ENCODE measurements around the gene DNAJC5G. TPM values are rescaled to one million over a fixed set of nuclear protein-coding genes. Genes with fewer than 3 reads are reported as not detected.

The DNAJC5G gene
- total RNA-seq, 1 experiment from 2014 or later, result not detected

- Histone ChIP-seq H3K4me3 (ENCODE audit: low read length) (no peak overlapping the region), H3K9ac (ENCODE audit: low read length) (no peak overlapping the region), H3K79me2 (ENCODE audit: low read length) (peaks cover 14% of the 10 kb centered on the region), H3K27ac (ENCODE audit: low read length) (no peak overlapping the region), H2AFZ (ENCODE audit: low read length) (no peak overlapping the region), H3K4me2 (ENCODE audit: low read length) (no peak overlapping the region), H3K27me3 (ENCODE audit: low read length) (no peaks in the 10 kb centered on the region), H3K36me3 (ENCODE audit: low read depth, low read length) (peaks cover 25% of the 10 kb centered on the region), H3K4me1 (ENCODE audit: insufficient read depth, low read length) (peaks cover 32% of the 10 kb centered on the region), H3F3A (ENCODE audit: low read length, unreplicated experiment) (peaks cover 7% of the 10 kb centered on the region), H3K9me2 (replicated peaks; ENCODE audit: low read length) (no peaks in the 10 kb centered on the region), H3K9me3 (ENCODE audit: low read length) (no peaks in the 10 kb centered on the region), H4K20me1 (ENCODE audit: low read length) (no peaks in the 10 kb centered on the region)
- DNase-seq, result no peak
- BruUV-seq (replicated peaks), result no TSS peak
- intact Hi-C loops (cut with micrococcal nuclease), result no loop called here
- CTCF ChIA-PET, result no interaction called here
- no peak for ATAC-seq
- no peak for TF ChIP-seq EZH2phosphoT487 (IDR thresholded peaks at IDR 0.05; ENCODE audit: borderline replicate concordance, low read length)
- TF ChIP-seq EZH2 (IDR thresholded peaks at IDR 0.05; ENCODE audit: low read length, unreplicated experiment), result no peak
- TF ChIP-seq CTCF (conservative IDR thresholded peaks at IDR 0.05; ENCODE audit: low read depth, low read length), result no peak
- POLR2A ChIA-PET (ENCODE audit: unreplicated experiment), result no interaction called here
Measured at GRCh38 chr2:27324720-27325119, 49.5 kb downstream of the DNAJC5G start.

Other genes starting within 250 kb of the DNAJC5G start
- gene TMEM214, start 242.5 kb upstream of the DNAJC5G start, total RNA-seq (2014; rRNA removed), result 43.0 and 56.1 TPM in 2 replicates
- gene AGBL5, start 223.8 kb upstream of the DNAJC5G start, total RNA-seq (2014; rRNA removed), result 14.1 and 19.2 TPM in 2 replicates
- gene OST4, start 203.8 kb upstream of the DNAJC5G start, total RNA-seq (2014; rRNA removed), result 244 and 258 TPM in 2 replicates
- 0.69 and 0.75 TPM in 2 replicates for gene EMILIN1, start 196.8 kb upstream of the DNAJC5G start, total RNA-seq (2014; rRNA removed)
- gene KHK, start 188.7 kb upstream of the DNAJC5G start, total RNA-seq (2014; rRNA removed), result 10.6 and 11.0 TPM in 2 replicates
- 18.7 and 22.6 TPM in 2 replicates for gene CGREF1, start 156.3 kb upstream of the DNAJC5G start, total RNA-seq (2014; rRNA removed)
- 0.36 TPM in 1 of 2 replicates, not detected in the other for gene ABHD1, start 151.6 kb upstream of the DNAJC5G start, total RNA-seq (2014; rRNA removed)
- gene PREB, start 140.8 kb upstream of the DNAJC5G start, total RNA-seq (2014; rRNA removed), result 85.6 and 103 TPM in 2 replicates
- gene PRR30, start 136.0 kb upstream of the DNAJC5G start, total RNA-seq (2014; rRNA removed), result not detected in 2 replicates
- not detected in 2 replicates for gene TCF23, start 126.4 kb upstream of the DNAJC5G start, total RNA-seq (2014; rRNA removed)
- 111 and 130 TPM in 2 replicates for gene ATRAID, start 63.4 kb upstream of the DNAJC5G start, total RNA-seq (2014; rRNA removed)
- gene SLC5A6, start 63.2 kb upstream of the DNAJC5G start, total RNA-seq (2014; rRNA removed), result 46.0 and 48.1 TPM in 2 replicates
- 85.9 and 121 TPM in 2 replicates for gene CAD, start 58.1 kb upstream of the DNAJC5G start, total RNA-seq (2014; rRNA removed)
- gene SLC30A3, start 12.4 kb upstream of the DNAJC5G start, total RNA-seq (2014; rRNA removed), result 0.36 TPM in 1 of 2 replicates, not detected in the other
- gene TRIM54, start 7.0 kb downstream of the DNAJC5G start, total RNA-seq (2014; rRNA removed), result 0.51 and 1.6 TPM in 2 replicates
- gene UCN, start 33.0 kb downstream of the DNAJC5G start, total RNA-seq (2014; rRNA removed), result 0.52 and 3.6 TPM in 2 replicates
- gene MPV17, start 47.7 kb downstream of the DNAJC5G start, total RNA-seq (2014; rRNA removed), result 41.8 and 59.2 TPM in 2 replicates
- gene GTF3C2, start 81.3 kb downstream of the DNAJC5G start, total RNA-seq (2014; rRNA removed), result 82.2 and 98.1 TPM in 2 replicates
- gene EIF2B4, start 94.9 kb downstream of the DNAJC5G start, total RNA-seq (2014; rRNA removed), result 35.8 and 43.9 TPM in 2 replicates
- 99.6 and 110 TPM in 2 replicates for gene SNX17, start 95.2 kb downstream of the DNAJC5G start, total RNA-seq (2014; rRNA removed)
- gene ZNF513, start 105.3 kb downstream of the DNAJC5G start, total RNA-seq (2014; rRNA removed), result 7.4 and 9.7 TPM in 2 replicates
- 122 and 133 TPM in 2 replicates for gene PPM1G, start 134.2 kb downstream of the DNAJC5G start, total RNA-seq (2014; rRNA removed)
- 66.6 and 69.3 TPM in 2 replicates for gene NRBP1, start 153.2 kb downstream of the DNAJC5G start, total RNA-seq (2014; rRNA removed)
- 0.22 TPM in 1 of 2 replicates, not detected in the other for gene KRTCAP3, start 166.9 kb downstream of the DNAJC5G start, total RNA-seq (2014; rRNA removed)
- 12.8 and 22.9 TPM in 2 replicates for gene IFT172, start 214.3 kb downstream of the DNAJC5G start, total RNA-seq (2014; rRNA removed)
- gene FNDC4, start 219.8 kb downstream of the DNAJC5G start, total RNA-seq (2014; rRNA removed), result 1.7 and 4.7 TPM in 2 replicates
- not detected in 2 replicates for gene GCKR, start 221.4 kb downstream of the DNAJC5G start, total RNA-seq (2014; rRNA removed)

Measured in PC-3 (cell line).